Uterus (tissue), 2 donors: ENCODE results near the gene RTL5.

Experiments used
- POLR2A ChIP-seq, 2 donors: fragments of 450-650 bp; IDR thresholded peaks; one replicate each; pipeline ENCODE4 v1.6.1; 2016; ENCODE audit warnings: antibody characterized with exemption in 2 of 2, mild to moderate bottlenecking in 1 of 2, moderate library complexity in 1 of 2
- TF ChIP-seq, protein P1 (sequence below), 4 experiments: fragments of 200-600 bp in 2 of 4; fragments of 450-650 bp in 2 of 4; sonication (generic) in 2 of 4; IDR thresholded peaks; one replicate each; pipeline ENCODE4 v1.5.1; 2016 to 2019; ENCODE audit warnings: antibody characterized with exemption in 4 of 4, mild to moderate bottlenecking in 2 of 4, moderate library complexity in 1 of 4

DNA sequence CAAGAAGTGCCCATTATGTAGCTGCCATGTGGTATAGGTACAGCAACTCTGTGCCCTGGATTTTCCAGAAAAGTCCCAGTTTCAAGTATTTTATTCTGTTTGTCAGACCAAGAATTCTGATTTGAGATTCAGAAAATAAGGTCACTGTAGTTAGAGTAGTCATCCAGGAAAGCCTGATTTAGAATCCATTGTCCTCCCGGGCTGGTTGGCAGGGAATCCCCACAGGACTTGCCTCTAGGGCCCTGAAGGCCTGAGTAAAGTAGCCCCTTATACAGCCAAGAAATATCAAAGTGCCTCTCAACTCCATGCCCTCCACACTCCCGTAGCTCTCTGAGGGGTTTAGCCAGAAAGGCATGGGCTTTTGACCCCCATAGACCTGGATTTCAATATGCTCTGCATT is 36.3 kb downstream of the RTL5 start:
- TF ChIP-seq, protein P1, sequence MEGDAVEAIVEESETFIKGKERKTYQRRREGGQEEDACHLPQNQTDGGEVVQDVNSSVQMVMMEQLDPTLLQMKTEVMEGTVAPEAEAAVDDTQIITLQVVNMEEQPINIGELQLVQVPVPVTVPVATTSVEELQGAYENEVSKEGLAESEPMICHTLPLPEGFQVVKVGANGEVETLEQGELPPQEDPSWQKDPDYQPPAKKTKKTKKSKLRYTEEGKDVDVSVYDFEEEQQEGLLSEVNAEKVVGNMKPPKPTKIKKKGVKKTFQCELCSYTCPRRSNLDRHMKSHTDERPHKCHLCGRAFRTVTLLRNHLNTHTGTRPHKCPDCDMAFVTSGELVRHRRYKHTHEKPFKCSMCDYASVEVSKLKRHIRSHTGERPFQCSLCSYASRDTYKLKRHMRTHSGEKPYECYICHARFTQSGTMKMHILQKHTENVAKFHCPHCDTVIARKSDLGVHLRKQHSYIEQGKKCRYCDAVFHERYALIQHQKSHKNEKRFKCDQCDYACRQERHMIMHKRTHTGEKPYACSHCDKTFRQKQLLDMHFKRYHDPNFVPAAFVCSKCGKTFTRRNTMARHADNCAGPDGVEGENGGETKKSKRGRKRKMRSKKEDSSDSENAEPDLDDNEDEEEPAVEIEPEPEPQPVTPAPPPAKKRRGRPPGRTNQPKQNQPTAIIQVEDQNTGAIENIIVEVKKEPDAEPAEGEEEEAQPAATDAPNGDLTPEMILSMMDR (IDR thresholded peaks at IDR 0.05), result no peak
- no peak for TF ChIP-seq POLR2A (IDR thresholded peaks at IDR 0.05)
